HG02938 (cell line): ENCODE measurements around the gene FGGY.
"Not testable (repeated sequence)": the region's sequence is repeated elsewhere in the genome, so short reads cannot be mapped to it uniquely, and the experiment has no call there.

Source experiments
- ATAC-seq: cut with Tn5 transposase; IDR thresholded peaks from one replicate; pipeline ENCODE4 v1.9.1; 2021; ENCODE audit warnings: mild to moderate bottlenecking, moderate library complexity; ENCODE audit not compliant: unreplicated experiment

Gene FGGY

GRCh38 chr1:59346429-59346828, 49.5 kb downstream of the FGGY start:
- no peak for ATAC-seq

GRCh38 chr1:59349101-59349500, 52.2 kb downstream of the FGGY start:
- no peak for ATAC-seq

- ATAC-seq, result no peak
Measured at GRCh38 chr1:59350521-59350920, 53.6 kb downstream of the FGGY start.

- ATAC-seq, result no peak
Measured at GRCh38 chr1:59352065-59352464, 55.2 kb downstream of the FGGY start.

- no peak for ATAC-seq
Measured at GRCh38 chr1:59353453-59353852, 56.6 kb downstream of the FGGY start.

- ATAC-seq, result not testable (repeated sequence)
Measured at GRCh38 chr1:59354239-59354638, 57.3 kb downstream of the FGGY start.

- ATAC-seq, result peak; percentile 55
Measured at GRCh38 chr1:59354709-59355337, 57.9 kb downstream of the FGGY start.

- peak; percentile 72 for ATAC-seq
Measured at GRCh38 chr1:59355361-59355760, 58.5 kb downstream of the FGGY start.

GRCh38 chr1:59356627-59357026, 59.7 kb downstream of the FGGY start:
- ATAC-seq, result no peak

GRCh38 chr1:59357645-59358320, 60.9 kb downstream of the FGGY start:
- no peak for ATAC-seq

- ATAC-seq, result no peak
Measured at GRCh38 chr1:59359325-59359724, 62.4 kb downstream of the FGGY start.

GRCh38 chr1:59360170-59360569, 63.3 kb downstream of the FGGY start:
- ATAC-seq, result no peak

GRCh38 chr1:59360729-59361128, 63.8 kb downstream of the FGGY start:
- ATAC-seq, result no peak

- ATAC-seq, result no peak
Measured at GRCh38 chr1:59361766-59362165, 64.9 kb downstream of the FGGY start.

GRCh38 chr1:59364037-59364436, 67.1 kb downstream of the FGGY start:
- ATAC-seq, result no peak

- no peak for ATAC-seq
Measured at GRCh38 chr1:59366346-59366745, 69.5 kb downstream of the FGGY start.

- no peak for ATAC-seq
Measured at GRCh38 chr1:59367301-59368007, 70.6 kb downstream of the FGGY start.

- ATAC-seq, result no peak
Measured at GRCh38 chr1:59368008-59368670, 71.2 kb downstream of the FGGY start.

GRCh38 chr1:59375321-59376220, 78.7 kb downstream of the FGGY start:
- ATAC-seq, result no peak

- ATAC-seq, result no peak
Measured at GRCh38 chr1:59377350-59377904, 80.5 kb downstream of the FGGY start.
